HG03520 (cell line): ENCODE results near the gene OSTF1.

Experiments used
- ATAC-seq: cut with Tn5 transposase; IDR thresholded peaks from one replicate; pipeline ENCODE4 v1.9.1; 2021; ENCODE audit warnings: mild to moderate bottlenecking, moderate library complexity; ENCODE audit not compliant: unreplicated experiment

The OSTF1 gene

DNA sequence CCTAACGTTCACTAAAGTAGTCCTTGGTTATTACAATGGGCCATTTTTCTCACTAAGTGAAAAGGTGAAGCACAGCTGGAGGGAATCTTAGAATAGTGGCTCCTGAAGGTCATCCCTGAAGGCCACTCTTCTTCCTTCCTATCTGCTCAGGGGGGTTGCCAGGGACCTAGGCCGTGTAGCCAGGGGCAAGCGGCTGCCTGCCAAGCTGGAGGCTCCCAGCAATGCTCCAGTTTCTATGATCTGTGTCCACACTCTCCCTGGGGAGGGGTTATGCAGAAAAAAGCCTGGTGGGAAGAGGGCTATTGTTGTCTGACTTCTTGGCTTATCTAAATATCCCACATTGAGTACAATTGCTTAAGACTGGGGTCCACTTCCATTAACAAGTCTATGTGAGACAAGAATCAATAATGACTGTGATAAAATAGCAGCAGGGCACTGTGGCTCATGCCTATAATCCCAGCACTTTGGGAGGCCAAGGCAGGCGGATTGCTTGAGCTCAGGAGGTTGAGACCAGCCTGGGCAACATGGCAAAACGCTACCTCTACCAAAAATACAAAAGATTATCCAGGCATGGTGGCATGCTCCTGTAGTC lies 4.1 kb upstream of the OSTF1 start:
- no peak for ATAC-seq

DNA sequence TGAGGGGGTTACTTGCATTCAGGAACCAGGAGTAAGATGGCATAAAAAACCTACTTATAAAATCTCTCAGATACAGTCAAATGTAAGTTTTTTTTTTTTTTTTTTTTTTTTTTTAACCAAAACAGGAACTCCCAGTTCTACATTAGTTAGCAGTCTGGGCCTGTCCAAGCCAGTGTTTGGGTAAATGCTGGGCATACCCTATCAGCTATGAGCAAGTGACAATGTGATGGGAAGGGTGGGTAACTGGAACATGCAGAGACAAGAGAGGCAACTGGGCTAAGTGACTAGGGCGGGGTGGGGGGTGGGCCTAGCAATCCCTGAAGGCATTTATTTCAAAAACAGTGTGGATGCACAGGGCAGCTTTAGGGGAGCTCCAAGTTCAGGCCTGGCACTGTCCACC lies 2.7 kb upstream of the OSTF1 start:
- no peak for ATAC-seq

DNA sequence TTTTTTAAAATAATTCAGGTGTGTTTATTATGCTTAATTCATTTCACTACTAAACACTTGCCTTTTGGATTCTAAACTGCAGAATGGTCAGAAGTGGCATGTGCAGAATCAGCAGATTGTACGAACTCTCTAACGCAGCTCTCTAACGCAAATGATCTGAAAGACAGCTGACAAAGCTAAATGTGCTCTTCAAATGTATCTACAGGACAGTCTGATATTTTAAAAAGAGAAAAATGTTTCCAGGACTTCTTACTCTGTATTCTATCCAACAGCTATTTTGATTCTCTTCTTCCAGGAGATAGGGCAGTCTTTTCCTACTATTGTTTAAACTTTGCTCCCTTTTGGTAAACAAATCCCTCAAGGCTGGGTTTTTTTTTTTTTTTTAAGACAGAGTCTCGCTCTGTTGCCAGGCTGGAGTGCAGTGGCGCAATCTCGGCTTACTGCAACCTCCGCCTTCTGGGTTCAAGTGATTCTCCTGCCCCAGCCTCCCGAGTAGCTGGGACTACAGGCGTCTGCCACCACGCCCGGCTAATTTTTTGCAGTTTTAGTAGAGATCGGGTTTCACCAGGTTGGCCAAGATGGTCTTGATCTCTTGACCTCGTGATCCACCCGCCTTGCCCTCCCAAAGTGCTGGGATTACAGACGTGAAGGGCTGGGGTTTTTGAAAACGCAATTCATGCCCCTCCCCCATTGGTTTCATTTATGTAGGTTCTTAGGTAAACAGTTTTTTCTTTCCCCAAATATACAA lies 1.6 kb upstream of the OSTF1 start:
- ATAC-seq: no peak

DNA sequence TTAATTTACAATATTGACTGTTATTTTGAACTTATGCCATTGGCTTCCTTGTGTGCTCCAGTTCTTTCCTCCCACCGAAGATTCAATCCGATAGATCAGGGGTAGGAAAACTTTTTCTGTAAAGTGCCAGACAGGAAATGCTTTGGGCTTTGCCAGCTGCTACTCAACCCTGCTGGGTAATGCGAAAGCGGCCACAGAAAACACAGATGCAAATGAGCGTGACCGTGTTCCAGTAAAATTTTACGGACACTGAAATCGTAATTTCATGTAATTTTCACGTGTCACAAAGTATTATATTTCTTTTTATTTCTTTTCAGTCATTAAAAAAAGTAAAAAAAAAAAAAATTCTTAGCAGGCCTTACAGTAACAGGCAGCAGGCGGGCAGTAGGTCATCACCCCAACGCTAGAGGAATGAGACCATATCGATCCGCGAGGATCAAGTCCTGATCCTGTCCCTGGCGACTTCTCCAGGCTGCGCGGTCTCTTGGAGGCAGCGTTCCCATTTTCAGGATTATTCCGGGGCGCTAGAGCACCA lies 958 bp upstream of the OSTF1 start:
- ATAC-seq: peak; percentile 21

DNA sequence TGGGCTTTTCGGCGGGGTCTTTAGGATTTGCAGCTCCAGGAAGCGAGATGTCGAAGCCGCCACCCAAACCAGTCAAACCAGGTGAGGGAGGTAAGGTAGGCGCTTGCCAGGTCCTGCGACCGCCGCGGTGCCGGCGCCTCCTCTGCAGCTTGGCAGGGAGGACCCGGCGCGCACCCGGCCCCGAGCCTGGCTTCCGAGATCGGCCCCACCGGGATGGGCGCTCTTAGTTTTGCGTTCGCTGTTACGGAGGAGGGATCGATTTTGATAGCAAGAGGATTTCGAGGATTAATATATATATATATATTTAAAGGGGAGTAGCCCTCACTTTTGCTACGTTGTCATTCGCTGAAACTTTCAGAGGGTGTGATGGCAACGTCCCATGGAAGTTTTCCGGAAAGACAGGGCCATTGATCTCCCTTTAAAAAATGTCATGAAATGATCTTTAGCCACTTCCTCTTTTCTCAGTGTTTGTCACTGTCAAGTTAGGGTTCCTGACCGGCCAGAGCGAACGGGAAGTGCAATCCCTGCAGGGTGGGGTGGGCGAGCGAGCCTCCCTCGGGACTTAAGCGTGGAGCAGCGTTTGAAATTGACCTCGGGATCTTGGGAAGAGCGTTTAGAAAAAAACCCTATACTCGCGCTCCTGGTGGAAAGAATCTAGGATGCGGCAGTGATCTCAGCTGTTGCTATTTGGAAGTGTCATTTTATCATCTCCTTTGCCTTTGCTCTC lies 495 bp downstream of the OSTF1 start:
- ATAC-seq: peak; percentile 26

DNA sequence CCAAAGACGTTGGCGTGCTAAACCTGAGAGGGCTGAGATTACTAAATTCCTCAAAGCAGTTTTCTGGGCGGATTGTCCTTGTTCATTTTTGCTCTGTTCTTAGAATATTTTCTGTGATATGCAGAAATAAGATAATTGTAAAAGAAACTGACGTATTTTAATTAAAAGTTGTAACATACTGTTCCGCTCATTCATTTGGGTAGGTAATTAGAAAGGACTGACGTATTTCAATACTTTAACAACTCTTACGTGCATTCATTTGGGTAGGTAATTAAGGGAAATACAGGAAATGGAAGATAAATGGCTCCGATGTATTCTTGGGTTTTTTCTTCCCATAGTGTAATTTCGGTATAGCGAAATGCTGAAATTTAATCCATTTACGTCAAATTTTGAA lies 1.1 kb downstream of the OSTF1 start:
- ATAC-seq: no peak

DNA sequence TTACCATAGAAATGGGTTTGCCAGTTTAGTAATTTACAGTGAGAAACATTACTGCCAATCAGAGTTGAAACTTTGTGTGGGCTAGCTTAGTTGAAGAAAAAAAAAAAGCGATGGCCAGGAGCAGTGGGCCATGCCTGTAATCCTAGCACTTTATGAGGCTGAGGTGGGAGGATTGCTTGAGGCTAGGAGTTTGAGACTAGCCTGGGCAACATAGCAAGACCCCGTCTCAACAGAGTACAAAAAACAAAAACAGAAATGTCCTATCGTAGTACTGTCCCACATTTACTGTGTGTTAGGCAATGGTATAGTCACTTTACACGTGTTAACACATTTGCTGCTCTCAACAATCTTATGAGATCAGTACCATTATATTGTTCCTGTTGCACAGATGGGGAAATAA lies 2.3 kb downstream of the OSTF1 start:
- no peak for ATAC-seq

DNA sequence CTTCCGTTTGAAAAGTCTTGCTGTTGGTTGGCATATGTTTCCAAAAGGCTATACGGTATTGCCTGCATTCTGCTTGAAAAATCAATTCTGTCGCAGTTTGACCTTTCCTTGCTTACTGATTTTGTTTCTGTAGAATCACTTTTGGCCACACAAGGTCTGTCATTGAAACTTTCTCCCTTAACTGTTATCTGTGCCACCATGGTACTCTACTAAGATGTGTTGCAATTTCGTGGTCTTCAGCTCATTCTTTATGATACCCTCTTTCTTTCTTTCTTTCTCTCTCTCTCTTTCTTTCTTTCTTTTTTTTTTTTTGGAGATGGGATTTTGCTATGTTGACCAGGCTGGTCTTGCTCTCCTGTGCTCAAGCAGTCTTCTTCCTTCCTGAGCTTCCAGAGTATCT lies 4.5 kb downstream of the OSTF1 start:
- no peak for ATAC-seq

DNA sequence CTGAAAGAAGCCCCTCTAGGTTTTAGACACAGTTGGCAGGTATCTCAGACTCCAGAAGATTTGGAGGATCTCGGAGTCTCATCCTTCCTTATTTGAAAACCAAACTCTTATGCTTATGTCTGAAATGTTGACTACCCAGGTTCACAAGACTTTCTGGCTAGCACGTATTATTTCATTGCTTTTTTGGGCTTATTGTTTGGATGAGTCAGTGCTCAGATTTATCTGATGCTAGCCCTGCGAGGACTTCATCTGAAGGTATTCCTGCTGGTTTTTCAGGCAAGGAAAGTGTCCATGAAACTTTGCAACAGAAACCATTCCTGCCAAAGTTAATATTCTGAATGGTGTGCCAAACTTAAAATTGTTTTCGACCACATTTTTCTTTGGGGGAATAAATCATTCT lies 8.5 kb downstream of the OSTF1 start:
- no peak for ATAC-seq

DNA sequence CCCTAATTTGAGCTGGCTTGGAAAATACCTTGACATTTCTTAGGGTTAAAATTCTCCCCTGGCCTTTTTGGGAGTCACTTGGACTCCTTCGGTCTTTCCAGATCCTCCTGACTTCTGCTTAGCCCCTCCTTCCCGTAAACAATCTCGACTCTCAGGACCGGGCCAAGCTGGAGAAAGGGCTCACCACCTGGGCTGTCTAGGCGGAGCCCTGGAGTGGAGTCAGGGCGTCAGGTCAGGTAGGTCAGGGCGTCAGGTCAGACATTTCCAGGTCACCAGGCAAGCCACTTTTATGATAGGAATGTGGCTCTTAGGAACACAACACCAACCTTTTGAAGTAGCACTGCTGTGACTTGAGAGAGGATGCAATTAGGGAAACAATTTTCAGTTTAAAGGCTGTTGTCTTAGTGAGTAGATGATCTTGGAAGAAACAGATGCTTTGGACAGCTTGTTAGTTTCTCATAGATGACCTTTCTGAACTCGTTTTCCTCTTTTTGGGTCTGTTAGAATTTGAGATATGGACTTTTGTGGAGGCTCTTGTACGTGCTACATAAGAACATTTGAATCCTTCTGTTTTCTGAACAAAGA lies 12.8 kb downstream of the OSTF1 start:
- no peak for ATAC-seq

DNA sequence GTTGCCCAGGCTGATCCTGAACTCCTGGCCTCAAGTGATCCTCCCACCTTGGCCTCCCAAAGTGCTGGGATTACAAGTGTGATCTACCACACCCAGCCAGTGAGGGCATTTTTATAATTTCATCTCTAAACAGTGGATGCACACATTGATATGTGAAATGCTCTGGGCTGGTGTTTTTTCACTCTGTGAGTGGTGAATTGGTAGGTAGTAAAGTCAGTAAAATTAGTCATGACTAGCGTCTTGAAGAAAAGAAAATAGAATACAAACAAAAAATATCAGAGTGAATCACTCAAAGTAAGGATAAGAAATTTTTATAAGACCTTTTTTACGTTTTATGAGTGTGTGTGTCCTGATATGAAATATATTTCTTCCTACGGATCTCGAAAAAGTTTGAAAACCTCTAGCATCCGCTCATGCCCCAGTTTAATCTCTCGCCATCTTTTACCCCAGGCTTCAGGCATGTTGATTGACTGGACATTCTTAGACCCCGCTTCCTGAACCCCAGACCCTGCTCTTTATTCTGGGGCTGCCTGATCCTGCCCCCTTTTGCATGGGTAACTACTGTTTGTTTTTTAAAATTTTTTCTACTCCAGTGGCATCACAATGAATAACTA lies 14.0 kb downstream of the OSTF1 start:
- ATAC-seq: no peak

DNA sequence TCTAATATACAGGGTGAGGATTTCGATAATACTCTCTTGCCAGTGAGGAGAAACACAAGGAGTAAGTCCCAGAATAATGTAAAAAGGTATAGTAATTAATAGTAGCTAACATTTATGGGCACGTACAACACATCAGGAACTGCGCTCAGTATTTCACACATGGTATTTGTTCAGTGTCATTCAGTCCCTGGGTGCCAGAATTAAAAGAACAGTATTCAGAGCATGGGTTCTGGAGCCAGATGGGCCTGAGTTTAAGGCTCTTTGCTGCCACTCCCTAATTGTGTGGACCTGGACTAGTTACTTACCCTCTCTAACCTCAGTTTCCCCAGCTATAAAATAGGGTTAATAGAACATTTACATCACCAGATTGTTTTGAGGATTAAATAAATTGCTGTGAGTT lies 16.3 kb downstream of the OSTF1 start:
- no peak for ATAC-seq

DNA sequence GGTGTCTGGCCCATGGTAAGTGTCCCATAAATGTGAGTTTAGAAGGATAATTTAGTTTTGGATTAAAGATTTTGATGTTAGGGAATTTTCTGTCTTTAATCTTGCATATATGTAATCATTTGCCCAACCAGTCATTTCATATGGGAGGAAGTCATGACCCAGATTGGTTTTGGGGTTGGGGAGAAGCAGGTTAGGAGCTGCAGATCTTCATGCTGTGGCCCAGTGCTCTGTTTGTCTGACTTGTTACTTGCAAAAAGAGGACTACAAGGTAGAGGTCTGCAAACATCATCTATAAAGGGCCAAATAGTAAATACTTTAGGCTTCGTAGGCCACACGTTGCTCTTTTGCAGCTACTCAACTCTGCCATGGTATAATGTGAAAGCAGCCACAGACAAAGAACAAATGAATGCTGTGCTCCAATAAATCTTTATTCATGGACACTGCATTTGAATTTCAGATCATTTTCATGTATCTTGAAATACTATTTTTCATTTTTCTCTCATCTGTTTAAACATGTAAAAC lies 16.8 kb downstream of the OSTF1 start:
- no peak for ATAC-seq

DNA sequence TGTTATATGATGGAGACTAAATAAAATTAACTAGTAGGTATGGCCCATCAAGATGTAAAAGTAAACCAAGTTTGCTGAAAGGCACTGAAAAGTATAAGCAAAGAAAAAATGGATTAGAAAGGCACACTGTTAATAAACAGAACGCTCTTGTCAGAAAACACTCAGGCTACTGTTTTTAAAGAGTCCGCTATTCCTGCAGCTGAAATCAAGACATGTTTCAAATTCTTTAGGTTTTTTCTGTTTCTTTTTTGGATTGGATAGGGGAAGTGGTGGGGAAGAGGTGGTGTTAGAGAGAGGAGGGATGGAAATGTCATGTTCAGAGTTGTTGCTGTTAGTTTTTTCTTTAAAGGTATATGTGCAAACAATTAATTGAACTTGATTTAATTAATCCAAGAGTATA lies 17.5 kb downstream of the OSTF1 start:
- ATAC-seq: no peak

DNA sequence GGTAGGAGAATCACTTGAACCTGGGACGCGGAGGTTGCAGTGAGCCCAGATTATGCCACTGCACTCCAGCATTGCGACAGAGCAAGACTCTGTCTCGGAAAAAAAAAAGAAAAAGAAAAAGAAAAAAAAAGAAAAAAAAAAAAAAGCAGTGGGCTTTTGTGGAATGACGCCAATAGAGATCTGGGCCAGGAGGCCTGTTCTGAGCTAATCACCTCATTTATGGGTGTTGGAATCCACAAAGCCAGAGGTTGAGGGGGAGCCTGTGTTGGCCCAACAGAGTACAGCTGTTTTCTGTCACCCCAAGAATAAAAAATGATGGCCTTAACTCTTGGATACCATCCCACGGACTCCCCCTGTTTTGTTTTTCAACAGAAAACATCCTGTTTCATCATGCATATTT lies 18.5 kb downstream of the OSTF1 start:
- ATAC-seq: no peak

DNA sequence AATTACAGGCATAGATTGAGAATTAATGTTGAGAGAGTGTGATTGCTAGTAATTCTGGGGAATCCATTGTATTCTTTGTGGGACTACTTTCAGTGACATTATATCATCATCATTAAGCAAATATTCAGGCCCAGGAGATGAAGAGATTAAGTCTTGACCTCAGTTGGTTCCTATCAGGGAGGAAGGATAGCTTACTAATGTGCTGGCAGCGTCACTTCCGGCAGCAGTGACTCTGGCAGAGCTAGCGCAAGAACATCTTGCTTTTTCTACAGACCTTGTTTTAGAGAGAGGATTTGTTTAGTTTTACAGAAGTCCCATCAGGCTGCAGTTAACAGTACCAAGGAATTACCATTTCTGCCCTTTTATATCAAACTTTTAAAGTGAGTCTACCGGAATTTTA lies 20.3 kb downstream of the OSTF1 start:
- no peak for ATAC-seq

DNA sequence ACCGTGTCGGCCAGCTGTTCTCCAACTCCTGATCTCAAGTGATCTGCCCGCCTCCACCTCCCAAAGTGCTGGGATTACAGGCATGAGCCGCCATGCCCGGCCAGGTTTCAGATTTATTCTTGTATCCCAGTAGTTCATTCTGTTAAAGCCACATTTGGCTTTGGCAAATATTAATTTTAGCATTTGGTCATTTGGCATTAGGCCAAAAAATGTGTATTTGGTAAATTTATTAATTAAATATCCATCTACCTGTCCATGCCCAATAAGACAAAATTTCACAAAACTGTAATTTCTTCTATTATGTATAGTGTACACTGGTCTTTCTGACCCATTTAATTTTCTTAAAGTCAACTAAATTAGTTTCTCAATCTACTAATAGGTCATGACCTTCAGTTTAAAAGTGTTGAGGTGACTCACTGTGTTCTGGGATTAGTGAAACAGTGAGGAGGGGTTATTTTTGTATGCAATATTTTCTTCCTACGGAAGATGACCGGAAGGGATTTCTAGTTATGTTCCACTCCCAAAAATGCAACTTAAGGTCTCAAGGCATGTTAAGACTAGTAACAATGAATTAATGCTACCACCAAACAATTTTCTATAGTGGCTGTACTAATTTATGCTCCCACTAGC lies 21.0 kb downstream of the OSTF1 start:
- ATAC-seq: no peak

DNA sequence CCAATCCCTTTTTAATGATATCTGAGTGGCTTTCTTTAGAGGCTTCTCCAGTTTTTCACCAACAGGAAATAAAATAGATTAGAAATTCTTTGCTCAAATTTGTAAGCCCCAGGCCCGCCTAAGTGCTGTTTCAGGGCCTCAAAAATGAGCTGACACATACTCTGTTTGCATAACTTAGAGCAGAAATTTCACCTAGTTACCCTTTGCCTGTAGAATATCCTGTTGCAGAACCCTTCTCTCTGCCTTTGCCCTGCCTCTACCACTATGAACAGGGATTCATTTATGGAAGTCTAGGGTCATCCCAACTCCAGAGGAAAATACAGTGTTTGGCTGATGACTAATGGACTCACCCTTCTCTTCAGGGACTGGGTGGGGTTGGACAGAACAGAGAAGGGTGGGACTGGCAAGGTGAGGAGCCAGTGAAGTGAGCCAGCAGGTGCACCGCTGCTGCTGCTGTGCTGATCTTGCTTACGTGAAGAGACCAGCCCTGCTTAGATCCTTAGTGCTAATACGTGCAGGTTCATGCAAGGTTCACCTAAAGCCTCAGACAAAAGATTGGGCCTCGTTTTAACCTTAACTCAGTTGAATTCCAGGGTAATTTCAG lies 22.8 kb downstream of the OSTF1 start:
- no peak for ATAC-seq

DNA sequence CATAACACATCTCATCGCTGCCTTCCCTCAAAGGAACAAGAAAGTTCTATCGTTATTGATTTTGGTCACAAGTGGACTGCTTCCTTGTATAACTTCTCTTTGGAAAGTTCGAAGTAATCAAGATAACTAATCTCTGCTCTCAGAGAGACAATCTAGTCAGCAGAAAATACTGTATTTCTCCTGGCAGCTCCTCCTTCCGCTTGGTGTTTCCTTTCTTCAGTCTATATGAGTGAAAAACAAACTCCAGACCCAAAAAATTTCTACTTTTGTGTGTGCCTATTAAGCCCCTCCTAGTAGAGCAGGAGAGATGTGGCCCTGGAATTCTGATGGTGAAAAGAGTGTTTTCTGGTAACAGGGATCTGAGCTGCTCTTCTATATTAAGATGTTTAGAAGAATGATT lies 24.5 kb downstream of the OSTF1 start:
- ATAC-seq: no peak

DNA sequence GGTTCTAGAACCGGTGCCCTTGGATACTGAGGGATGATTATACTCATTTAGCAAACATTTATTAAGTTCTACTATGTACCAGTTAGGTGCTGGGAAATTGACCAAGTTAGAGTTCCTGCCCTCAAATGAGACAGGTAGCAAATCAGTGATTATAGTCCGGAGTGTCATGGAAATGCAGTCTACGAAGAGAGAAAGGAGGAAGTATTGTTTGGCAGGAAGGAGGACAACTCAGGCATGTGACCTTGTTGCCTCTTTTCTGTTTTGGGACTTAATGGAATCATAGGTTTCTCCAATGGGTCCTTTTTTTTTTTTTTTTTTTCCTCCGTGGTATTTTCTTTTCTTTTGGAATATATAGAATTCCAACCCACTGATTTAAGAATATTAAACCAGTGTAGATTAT lies 28.0 kb downstream of the OSTF1 start:
- no peak for ATAC-seq
